ENCODE measurements around the gene AGMO. TPM values are rescaled to one million over a fixed set of nuclear protein-coding genes. Genes with fewer than 3 reads are reported as not detected.

AGMO gene
- total and polyA plus RNA-seq, 2 of the 8 experiments (the other 6 are each of a cell fraction or from before 2014, with no cell fraction given), result 0.22 to 0.45 TPM

- H4K8ac ChIP-seq (ENCODE audit: extremely low read depth, insufficient read depth, low read length), result no peak overlapping the region
- no peaks in the 10 kb centered on the region for H3K27me3 ChIP-seq (replicated peaks in 1 of 4; ENCODE audit: control insufficient read depth in 3 of 4, extremely low read depth in 1 of 4, insufficient read depth in 3 of 4, low read length in 3 of 4)
- no peak overlapping the region for H3K27ac ChIP-seq (ENCODE audit: low read depth, low read length)
- no peak for FAIRE-seq
- no peak overlapping the region for H2AFZ ChIP-seq (ENCODE audit: low read length)
- no peak overlapping the region for H2BK20ac ChIP-seq (ENCODE audit: low read length)
- no peak overlapping the region for H3K18ac ChIP-seq (ENCODE audit: extremely low read depth, low read length)
- H3K56ac ChIP-seq (replicated peaks; ENCODE audit: insufficient read length, low read depth, low read length), result no peak overlapping the region
- DNase-seq (ENCODE audit: low read depth in 1 of 2, low spot score in 2 of 2), result no peak
- no peaks in the 10 kb centered on the region for H3K23me2 ChIP-seq (ENCODE audit: low read depth, low read length)
- no peak overlapping the region for H2BK120ac ChIP-seq (replicated peaks; ENCODE audit: low read depth, low read length)
- CTCF ChIA-PET (ENCODE audit: partially characterized antibody), result no interaction called here
- no peak overlapping the region for H3K14ac ChIP-seq (ENCODE audit: insufficient read length)
- 100% methylated on average over 1 of the region's 1 CpG; no CpG with 5 or more reads in 1 of the 2 experiments for WGBS, 2 experiments (ENCODE audit: extremely low coverage in 1 of 2, insufficient coverage in 1 of 2, insufficient read length in 1 of 2, insufficient replicate concordance in 2 of 2, low coverage in 1 of 2, low lambda C conversion rate in 2 of 2, missing lambda C conversion rate in 1 of 2)
- H3K79me2 ChIP-seq (ENCODE audit: control insufficient read depth in 1 of 2, insufficient read depth in 2 of 2, low read length in 2 of 2), result no peaks in the 10 kb centered on the region
- H4K5ac ChIP-seq (ENCODE audit: insufficient read length, low read depth, low read length), result no peak overlapping the region
- no peaks in the 10 kb centered on the region for H3K79me1 ChIP-seq (ENCODE audit: low read depth, low read length)
- H3K4me3 ChIP-seq (ENCODE audit: extremely low read depth in 1 of 4, insufficient read depth in 2 of 4, low read depth in 3 of 4, low read length in 4 of 4), result no peak overlapping the region
- no peaks in the 10 kb centered on the region for H3K36me3 ChIP-seq (ENCODE audit: control insufficient read depth in 2 of 4, insufficient read depth in 4 of 4, low read length in 3 of 4)
- H2AK5ac ChIP-seq (ENCODE audit: low read depth, low read length), result no peak overlapping the region
- H2BK5ac ChIP-seq (ENCODE audit: low read depth, low read length), result no peak overlapping the region
- no peak overlapping the region for H4K91ac ChIP-seq (replicated peaks; ENCODE audit: insufficient read length, low read length)
- TF ChIP-seq RNF2 (IDR thresholded peaks at IDR 0.05; ENCODE audit: borderline replicate concordance, low read depth, low read length, missing control alignments, poor library complexity, severe bottlenecking), result no peak
- TF ChIP-seq EP300 (IDR thresholded peaks at IDR 0.05; ENCODE audit: borderline replicate concordance in 1 of 2, low read depth in 2 of 2, low read length in 2 of 2), result no peak
- TF ChIP-seq POLR2A (IDR thresholded peaks at IDR 0.05; ENCODE audit: control extremely low read depth in 1 of 2, low read depth in 2 of 2, low read length in 2 of 2), result no peak
- no peak for TF ChIP-seq KDM5A (IDR thresholded peaks at IDR 0.05; ENCODE audit: low read length)
- no peak for TF ChIP-seq SIX5 (IDR thresholded peaks at IDR 0.05; ENCODE audit: low read depth, low read length)
- TF ChIP-seq RAD21 (IDR thresholded peaks at IDR 0.05 in 1 of 2, conservative IDR thresholded peaks at IDR 0.05 in 1 of 2; ENCODE audit: low read depth in 2 of 2, low read length in 2 of 2), result no peak
- no peak for TF ChIP-seq SP2 (IDR thresholded peaks at IDR 0.05; ENCODE audit: low read length)
- TF ChIP-seq TAF7 (optimal IDR thresholded peaks at IDR 0.05; ENCODE audit: borderline replicate concordance, low read depth, low read length), result no peak
- TF ChIP-seq CREB1 (IDR thresholded peaks at IDR 0.05), result no peak
- no peak for TF ChIP-seq POU5F1 (IDR thresholded peaks at IDR 0.05; ENCODE audit: low read depth, low read length)
- no peak overlapping the region for H3K9ac ChIP-seq (replicated peaks in 1 of 4; ENCODE audit: extremely low read depth in 1 of 4, low read depth in 3 of 4, low read length in 3 of 4)
- no peaks in the 10 kb centered on the region for H4K20me1 ChIP-seq (replicated peaks in 1 of 2; ENCODE audit: control insufficient read depth in 1 of 2, insufficient read depth in 2 of 2, low read length in 2 of 2)
- H3K23ac ChIP-seq (ENCODE audit: insufficient read length), result no peak overlapping the region
- no peak overlapping the region for H2BK15ac ChIP-seq (ENCODE audit: low read length)
- no peaks in the 10 kb centered on the region for H3K4me1 ChIP-seq (replicated peaks in 1 of 4; ENCODE audit: control insufficient read depth in 3 of 4, insufficient read depth in 4 of 4, low read length in 3 of 4)
- H3K9me3 ChIP-seq (ENCODE audit: insufficient read depth in 2 of 2, low read depth in 1 of 2, low read length in 1 of 2), result no peaks in the 10 kb centered on the region
- no peak overlapping the region for H2BK12ac ChIP-seq (ENCODE audit: low read depth, low read length)
- no peak overlapping the region for H3K4ac ChIP-seq (replicated peaks; ENCODE audit: insufficient read length, low read depth, low read length)
- POLR2A ChIA-PET (ENCODE audit: partially characterized antibody), result no interaction called here
- H3K4me2 ChIP-seq (ENCODE audit: insufficient read depth in 1 of 2, low read depth in 2 of 2, low read length in 2 of 2), result no peak overlapping the region
Observed at GRCh38 chr7:15430911-15431310, 130.9 kb downstream of the AGMO start.
